ENCODE measurements around the gene PRAMEF1. TPM values are rescaled to one million over a fixed set of nuclear protein-coding genes. Genes with fewer than 3 reads are reported as not detected.

The PRAMEF1 gene
- polyA plus RNA-seq, 1 donor from 2014 or later = not detected

GRCh38 chr1:12775443-12775842 is 15.8 kb upstream of the PRAMEF1 start:
- Histone ChIP-seq H3K27ac (ENCODE audit: low read length) (no peak overlapping the region), H3K4me3 (ENCODE audit: low read length) (no peak overlapping the region), H3K79me2 (replicated peaks; ENCODE audit: insufficient read depth, low read length) (no peaks in the 10 kb centered on the region), H4K20me1 (ENCODE audit: insufficient read depth) (no peaks in the 10 kb centered on the region), H3F3A (ENCODE audit: insufficient read depth, low read length, poor library complexity, severe bottlenecking) (no peaks in the 10 kb centered on the region), H2AFZ (ENCODE audit: low read depth, low read length) (no peak overlapping the region), H3K4me2 (ENCODE audit: low read length) (no peak overlapping the region), H3K27me3 (ENCODE audit: insufficient read depth, low read depth, low read length) (no peaks in the 10 kb centered on the region), H3K9me3 (ENCODE audit: low read length) (no peaks in the 10 kb centered on the region), H3K9me2 (ENCODE audit: insufficient read depth, low read length) (no peaks in the 10 kb centered on the region), H3K9ac (ENCODE audit: low read length) (no peak overlapping the region), H3K36me3 (ENCODE audit: insufficient read depth, low read length) (no peaks in the 10 kb centered on the region)
- no peak for TF ChIP-seq REST (IDR thresholded peaks at IDR 0.05; ENCODE audit: borderline replicate concordance)
- TF ChIP-seq EP300 (conservative IDR thresholded peaks at IDR 0.05; ENCODE audit: poor library complexity, severe bottlenecking) = no peak
- no peak for TF ChIP-seq SMC3 (conservative IDR thresholded peaks at IDR 0.05; ENCODE audit: poor library complexity)
- TF ChIP-seq CTCF (IDR thresholded peaks at IDR 0.05; ENCODE audit: poor library complexity, severe bottlenecking) = no peak
- TF ChIP-seq TAF1 (IDR thresholded peaks at IDR 0.05; ENCODE audit: low read depth) = no peak
- TF ChIP-seq MXI1 (conservative IDR thresholded peaks at IDR 0.05; ENCODE audit: poor library complexity, severe bottlenecking) = no peak

DNA sequence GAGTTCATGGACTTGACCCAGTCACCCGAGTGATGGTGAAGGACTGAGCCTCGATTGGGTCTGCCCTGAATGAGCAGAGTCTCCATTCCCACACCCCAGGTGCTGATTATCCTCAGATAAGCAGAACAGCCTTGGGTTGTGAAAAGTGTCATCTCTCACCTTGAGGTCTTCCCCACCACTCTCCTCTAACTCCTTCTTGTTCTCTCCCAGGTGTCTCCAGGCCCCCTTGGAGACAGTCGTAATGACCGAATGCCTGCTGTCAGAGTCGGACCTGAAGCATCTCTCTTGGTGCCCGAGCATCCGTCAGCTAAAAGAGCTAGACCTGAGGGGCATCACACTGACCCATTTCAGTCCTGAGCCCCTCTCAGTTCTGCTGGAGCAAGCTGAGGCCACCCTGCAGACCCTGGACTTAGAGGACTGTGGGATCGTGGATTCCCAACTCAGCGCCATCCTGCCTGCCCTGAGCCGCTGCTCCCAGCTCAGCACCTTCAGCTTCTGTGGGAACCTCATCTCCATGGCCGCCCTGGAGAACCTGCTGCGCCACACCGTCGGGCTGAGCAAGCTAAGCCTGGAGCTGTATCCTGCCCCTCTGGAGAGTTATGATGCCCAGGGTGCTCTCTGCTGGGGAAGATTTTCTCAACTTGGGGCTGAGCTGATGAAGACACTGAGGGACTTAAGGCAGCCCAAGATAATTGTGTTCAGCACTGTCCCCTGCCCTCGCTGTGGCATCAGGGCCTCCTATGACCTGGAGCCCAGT is 14.2 kb upstream of the PRAMEF1 start:
- no peak overlapping the region for H3K4me2 ChIP-seq (ENCODE audit: low read length)
- TF ChIP-seq RAD21 (conservative IDR thresholded peaks at IDR 0.05) (no peak), MXI1 (conservative IDR thresholded peaks at IDR 0.05; ENCODE audit: poor library complexity, severe bottlenecking) (no peak)
- H3K27ac ChIP-seq (ENCODE audit: low read length) = no peak overlapping the region

GRCh38 chr1:12778061-12778460 is 13.1 kb upstream of the PRAMEF1 start:
- Histone ChIP-seq H3K9ac (ENCODE audit: low read length) (no peak overlapping the region), H3K9me3 (ENCODE audit: low read length) (no peaks in the 10 kb centered on the region), H2AFZ (ENCODE audit: low read depth, low read length) (no peak overlapping the region), H3K79me2 (replicated peaks; ENCODE audit: insufficient read depth, low read length) (no peaks in the 10 kb centered on the region), H3K4me2 (ENCODE audit: low read length) (no peak overlapping the region), H4K20me1 (ENCODE audit: insufficient read depth) (no peaks in the 10 kb centered on the region), H3K36me3 (ENCODE audit: insufficient read depth, low read length) (no peaks in the 10 kb centered on the region), H3K27me3 (ENCODE audit: insufficient read depth, low read depth, low read length) (no peaks in the 10 kb centered on the region), H3K4me3 (ENCODE audit: low read length) (no peak overlapping the region), H3K27ac (ENCODE audit: low read length) (no peak overlapping the region), H3F3A (ENCODE audit: insufficient read depth, low read length, poor library complexity, severe bottlenecking) (no peaks in the 10 kb centered on the region), H3K9me2 (ENCODE audit: insufficient read depth, low read length) (no peaks in the 10 kb centered on the region)
- TF ChIP-seq RAD21 (conservative IDR thresholded peaks at IDR 0.05) (no peak), EZH2 (IDR thresholded peaks at IDR 0.05; ENCODE audit: borderline replicate concordance, insufficient read depth, low read length, poor library complexity, severe bottlenecking) (no peak), TAF1 (IDR thresholded peaks at IDR 0.05; ENCODE audit: low read depth) (no peak), REST (IDR thresholded peaks at IDR 0.05; ENCODE audit: borderline replicate concordance) (no peak)

More for the DNA sequence above, 14.2 kb upstream of the PRAMEF1 start:
- H3K27me3 ChIP-seq (ENCODE audit: insufficient read depth, low read depth, low read length) = no peaks in the 10 kb centered on the region
- no peak overlapping the region for H2AFZ ChIP-seq (ENCODE audit: low read depth, low read length)
- no peak overlapping the region for H3K4me3 ChIP-seq (ENCODE audit: low read length)
- no peaks in the 10 kb centered on the region for H4K20me1 ChIP-seq (ENCODE audit: insufficient read depth)
- H3K9me3 ChIP-seq (ENCODE audit: low read length) = no peaks in the 10 kb centered on the region
- no peaks in the 10 kb centered on the region for H3F3A ChIP-seq (ENCODE audit: insufficient read depth, low read length, poor library complexity, severe bottlenecking)
- H3K79me2 ChIP-seq (replicated peaks; ENCODE audit: insufficient read depth, low read length) = no peaks in the 10 kb centered on the region
- H3K36me3 ChIP-seq (ENCODE audit: insufficient read depth, low read length) = no peaks in the 10 kb centered on the region
- no peaks in the 10 kb centered on the region for H3K9me2 ChIP-seq (ENCODE audit: insufficient read depth, low read length)
- no peak overlapping the region for H3K9ac ChIP-seq (ENCODE audit: low read length)

Data from neural cell (in vitro differentiated cells).